WTC11 (cell line): ENCODE data around the gene OXSM. TPM values are rescaled to one million over a fixed set of nuclear protein-coding genes. Genes with fewer than 3 reads are reported as not detected.

Experiments used
- ATAC-seq: fragments of 200-7000 bp; cut with Tn5 transposase; 2 replicates; pipeline ENCODE4 v1.10.0; 2021; ENCODE audit warnings: mild to moderate bottlenecking, moderate library complexity
- CTCF ChIA-PET: fragments of 300-600 bp; sonication (Branson Sonifier 250); formaldehyde crosslinking; loops from one replicate; lab custom pipeline; 2021; ENCODE audit warnings: antibody characterized with exemption; lab: Charles Lee
- POLR2A ChIA-PET: fragments of 350-600 bp; sonication (Branson Sonifier 250); formaldehyde crosslinking; loops from one replicate; lab custom pipeline; 2021; ENCODE audit warnings: antibody characterized with exemption; lab: Charles Lee
- DNase-seq: peaks from one replicate; pipeline ENCODE4 v3.0.0; 2021; ENCODE audit warnings: low spot score
- H3K27ac Mint-ChIP-seq: 2 replicates; pipeline ENCODE4 v1.8.0; 2021; ENCODE audit warnings: mixed read lengths
- H3K27me3 Mint-ChIP-seq: 2 replicates; pipeline ENCODE4 v1.8.0; 2021; ENCODE audit warnings: low read depth, mild to moderate bottlenecking, moderate library complexity, mixed read lengths
- H3K36me3 Mint-ChIP-seq: 2 replicates; pipeline ENCODE4 v1.8.0; 2021; ENCODE audit warnings: mixed read lengths
- H3K4me1 Mint-ChIP-seq: 2 replicates; pipeline ENCODE4 v1.8.0; 2022; ENCODE audit warnings: mixed read lengths
- H3K4me3 Mint-ChIP-seq: 2 replicates; pipeline ENCODE4 v1.8.0; 2021; ENCODE audit warnings: mild to moderate bottlenecking, moderate library complexity, mixed read lengths
- H3K9me3 Mint-ChIP-seq: 2 replicates; pipeline ENCODE4 v1.8.0; 2021; ENCODE audit warnings: mixed read lengths
- AR ChIP-seq: fragments of 250-450 bp; sonication (Bioruptor Pico); IDR thresholded peaks from 2 replicates; pipeline ENCODE4 v1.9.0; 2021; ENCODE audit warnings: mild to moderate bottlenecking
- ATF1 ChIP-seq: sonication (generic); formaldehyde crosslinking; IDR thresholded peaks from 2 replicates; pipeline ENCODE4 v1.8.1; 2023; ENCODE audit warnings: mild to moderate bottlenecking, moderate library complexity, missing genetic modification reagents
- ESRRA ChIP-seq: sonication (generic); formaldehyde crosslinking; IDR thresholded peaks from 2 replicates; pipeline ENCODE4 v1.8.1; 2022; ENCODE audit warnings: mild to moderate bottlenecking, missing genetic modification reagents, borderline replicate concordance
- ETV6 ChIP-seq: sonication (generic); formaldehyde crosslinking; IDR thresholded peaks from 2 replicates; pipeline ENCODE4 v1.8.1; 2022; ENCODE audit warnings: mild to moderate bottlenecking, missing genetic modification reagents
- FOXP1 ChIP-seq: sonication (generic); formaldehyde crosslinking; IDR thresholded peaks from 2 replicates; pipeline ENCODE4 v1.8.0; 2022; ENCODE audit warnings: missing genetic modification reagents, mild to moderate bottlenecking, moderate library complexity, borderline replicate concordance
- GRHL2 ChIP-seq: fragments of 250-450 bp; sonication (Bioruptor Pico); IDR thresholded peaks from 2 replicates; pipeline ENCODE4 v1.8.0; 2022; ENCODE audit warnings: mild to moderate bottlenecking, moderate library complexity; ENCODE audit not compliant: insufficient replicate concordance, severe bottlenecking
- GTF2I ChIP-seq: fragments of 250-450 bp; sonication (Bioruptor Pico); conservative IDR thresholded peaks from 2 replicates; pipeline ENCODE4 v1.4.0; 2021; ENCODE audit warnings: mild to moderate bottlenecking
- NR1H2 ChIP-seq: sonication (generic); formaldehyde crosslinking; IDR thresholded peaks from 2 replicates; pipeline ENCODE4 v1.9.0; 2021; ENCODE audit warnings: mild to moderate bottlenecking, moderate library complexity, missing genetic modification reagents
- SP1 ChIP-seq: sonication (generic); formaldehyde crosslinking; conservative IDR thresholded peaks from 2 replicates; pipeline ENCODE4 v1.8.1; 2022; ENCODE audit warnings: missing genetic modification reagents
- TCF7 ChIP-seq: sonication (generic); formaldehyde crosslinking; IDR thresholded peaks from 2 replicates; pipeline ENCODE4 v1.8.0; 2022; ENCODE audit warnings: mild to moderate bottlenecking, low read depth, missing genetic modification reagents, moderate library complexity
- ZNF219 ChIP-seq: sonication (generic); formaldehyde crosslinking; IDR thresholded peaks from 2 replicates; pipeline ENCODE4 v1.8.0; 2023; ENCODE audit warnings: missing genetic modification reagents, mild to moderate bottlenecking, borderline replicate concordance
- ZNF232 ChIP-seq: sonication (generic); formaldehyde crosslinking; IDR thresholded peaks from 2 replicates; pipeline ENCODE4 v1.8.0; 2022; ENCODE audit warnings: mild to moderate bottlenecking, missing genetic modification reagents
- ZNF423 ChIP-seq: fragments of 250-450 bp; sonication (Bioruptor Pico); IDR thresholded peaks from 2 replicates; pipeline ENCODE4 v2.1.2; 2022; ENCODE audit warnings: mild to moderate bottlenecking, moderate library complexity
- ZNF425 ChIP-seq: fragments of 250-450 bp; sonication (Bioruptor Pico); conservative IDR thresholded peaks from 2 replicates; pipeline ENCODE4 v1.9.0; 2021; ENCODE audit warnings: mild to moderate bottlenecking
- ZNF532 ChIP-seq: fragments of 250-450 bp; sonication (Bioruptor Pico); IDR thresholded peaks from 2 replicates; pipeline ENCODE4 v1.9.0; 2021; ENCODE audit warnings: mild to moderate bottlenecking, borderline replicate concordance
- ZNF671 ChIP-seq: fragments of 250-450 bp; sonication (Bioruptor Pico); IDR thresholded peaks from 2 replicates; pipeline ENCODE4 v1.8.0; 2021; ENCODE audit warnings: mild to moderate bottlenecking
- ZSCAN18 ChIP-seq: fragments of 250-450 bp; sonication (Bioruptor Pico); IDR thresholded peaks from 2 replicates; pipeline ENCODE4 v2.1.2; 2022; ENCODE audit warnings: mild to moderate bottlenecking, moderate library complexity
- total RNA-seq: library from RNA; stranded (reverse); gene quantifications from 3 replicates; pipeline ENCODE4 v1.2.3, GENCODE V29; 2021

Gene OXSM
- total RNA-seq, 1 experiment from 2014 or later: 2.7 TPM

GRCh38 chr3:25812644-25813043 lies 22.8 kb downstream of the OXSM start (continued):
- TF ChIP-seq AR (CRISPR knock-in tag): no peak

- H3K4me1 Mint-ChIP-seq: peaks cover 21% of the 10 kb centered on the region
- H3K9me3 Mint-ChIP-seq: peaks cover 9% of the 10 kb centered on the region
- H3K4me3 Mint-ChIP-seq: no peak overlapping the region
- H3K36me3 Mint-ChIP-seq: peaks cover 6% of the 10 kb centered on the region; the same call in 1 of the 2 replicates
- DNase-seq (no peak), ATAC-seq (no peak)
- POLR2A ChIA-PET: no interaction called here
- CTCF ChIA-PET: no interaction called here
- TF ChIP-seq ZNF232 (no peak), NR1H2 (CRISPR knock-in tag) (no peak), GRHL2 (CRISPR knock-in tag) (no peak), ESRRA (CRISPR knock-in tag) (no peak), ZNF425 (CRISPR knock-in tag) (no peak), ZSCAN18 (CRISPR knock-in tag) (no peak), TCF7 (CRISPR knock-in tag) (no peak), SP1 (CRISPR knock-in tag) (no peak), ZNF671 (no peak), ATF1 (no peak), ZNF532 (CRISPR knock-in tag) (no peak), ETV6 (CRISPR knock-in tag) (no peak), ZNF423 (no peak), FOXP1 (no peak), ZNF219 (no peak), GTF2I (CRISPR knock-in tag) (no peak)
- H3K27me3 Mint-ChIP-seq: no peaks in the 10 kb centered on the region
- no peak overlapping the region for H3K27ac Mint-ChIP-seq
These were observed 27.2 kb downstream of the OXSM start for GRCh38 chr3:25817107-25817506.
